Measurements from ENCODE around the gene APOL4. TPM values are rescaled to one million over a fixed set of nuclear protein-coding genes. Genes with fewer than 3 reads are reported as not detected.
A peak's percentile ranks its signal among the peaks of the same experiment; 100 is the strongest.

The APOL4 gene
- total RNA-seq, 4 donors from 2014 or later = 3.3 to 7.9 (median 6.4) TPM

- Histone ChIP-seq H3K36me3 (no peaks in the 10 kb centered on the region), H3K27ac (no peak overlapping the region), H3K4me3 (no peak overlapping the region), H3K27me3 (no peaks in the 10 kb centered on the region), H3K9me3 (no peaks in the 10 kb centered on the region), H3K4me1 (peaks cover 44% of the 10 kb centered on the region)
- TF ChIP-seq POLR2A (IDR thresholded peaks at IDR 0.05) = no peak
- no peak for TF ChIP-seq EP300 (IDR thresholded peaks at IDR 0.05)
- TF ChIP-seq POLR2AphosphoS5 (IDR thresholded peaks at IDR 0.05) = no peak
- TF ChIP-seq, protein P1, sequence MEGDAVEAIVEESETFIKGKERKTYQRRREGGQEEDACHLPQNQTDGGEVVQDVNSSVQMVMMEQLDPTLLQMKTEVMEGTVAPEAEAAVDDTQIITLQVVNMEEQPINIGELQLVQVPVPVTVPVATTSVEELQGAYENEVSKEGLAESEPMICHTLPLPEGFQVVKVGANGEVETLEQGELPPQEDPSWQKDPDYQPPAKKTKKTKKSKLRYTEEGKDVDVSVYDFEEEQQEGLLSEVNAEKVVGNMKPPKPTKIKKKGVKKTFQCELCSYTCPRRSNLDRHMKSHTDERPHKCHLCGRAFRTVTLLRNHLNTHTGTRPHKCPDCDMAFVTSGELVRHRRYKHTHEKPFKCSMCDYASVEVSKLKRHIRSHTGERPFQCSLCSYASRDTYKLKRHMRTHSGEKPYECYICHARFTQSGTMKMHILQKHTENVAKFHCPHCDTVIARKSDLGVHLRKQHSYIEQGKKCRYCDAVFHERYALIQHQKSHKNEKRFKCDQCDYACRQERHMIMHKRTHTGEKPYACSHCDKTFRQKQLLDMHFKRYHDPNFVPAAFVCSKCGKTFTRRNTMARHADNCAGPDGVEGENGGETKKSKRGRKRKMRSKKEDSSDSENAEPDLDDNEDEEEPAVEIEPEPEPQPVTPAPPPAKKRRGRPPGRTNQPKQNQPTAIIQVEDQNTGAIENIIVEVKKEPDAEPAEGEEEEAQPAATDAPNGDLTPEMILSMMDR (IDR thresholded peaks at IDR 0.05) = no peak
- 70% methylated on average over 5 of the region's 5 CpGs for WGBS
- DNase-seq (ENCODE audit: low spot score in 2 of 2) = no peak
These were observed 2.5 kb downstream of the APOL4 start for GRCh38 chr22:36199001-36199551.

DNA sequence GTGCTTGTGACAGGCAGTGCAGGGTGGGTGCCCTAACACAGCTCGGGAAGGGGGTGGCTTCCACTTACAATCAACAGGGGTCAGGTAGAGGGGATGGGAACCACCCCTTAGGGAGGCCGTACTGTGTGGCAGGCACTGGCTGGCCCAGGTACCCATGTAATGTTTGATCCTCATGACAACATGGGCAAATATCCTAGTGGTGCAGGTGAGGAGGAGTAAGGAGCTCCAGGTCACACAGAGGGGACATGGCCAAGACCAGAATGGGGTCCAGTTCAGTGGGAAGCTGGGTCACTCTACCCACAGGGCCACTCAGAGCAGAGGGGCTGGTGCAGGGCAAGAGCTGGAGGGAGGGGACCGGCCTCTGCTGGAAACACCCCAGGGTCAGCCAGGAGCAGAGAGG, 3.1 kb downstream of the APOL4 start:
- no peak for TF ChIP-seq POLR2AphosphoS5 (IDR thresholded peaks at IDR 0.05)
- no peaks in the 10 kb centered on the region for H3K36me3 ChIP-seq
- peaks cover 39% of the 10 kb centered on the region for H3K4me1 ChIP-seq
- H3K27ac ChIP-seq = no peak overlapping the region
- H3K27me3 ChIP-seq = no peaks in the 10 kb centered on the region
- no peak for DNase-seq (ENCODE audit: low spot score in 2 of 2)
- H3K4me3 ChIP-seq = no peak overlapping the region
- no peaks in the 10 kb centered on the region for H3K9me3 ChIP-seq
- WGBS = 78% methylated on average over 3 of the region's 3 CpGs

DNA sequence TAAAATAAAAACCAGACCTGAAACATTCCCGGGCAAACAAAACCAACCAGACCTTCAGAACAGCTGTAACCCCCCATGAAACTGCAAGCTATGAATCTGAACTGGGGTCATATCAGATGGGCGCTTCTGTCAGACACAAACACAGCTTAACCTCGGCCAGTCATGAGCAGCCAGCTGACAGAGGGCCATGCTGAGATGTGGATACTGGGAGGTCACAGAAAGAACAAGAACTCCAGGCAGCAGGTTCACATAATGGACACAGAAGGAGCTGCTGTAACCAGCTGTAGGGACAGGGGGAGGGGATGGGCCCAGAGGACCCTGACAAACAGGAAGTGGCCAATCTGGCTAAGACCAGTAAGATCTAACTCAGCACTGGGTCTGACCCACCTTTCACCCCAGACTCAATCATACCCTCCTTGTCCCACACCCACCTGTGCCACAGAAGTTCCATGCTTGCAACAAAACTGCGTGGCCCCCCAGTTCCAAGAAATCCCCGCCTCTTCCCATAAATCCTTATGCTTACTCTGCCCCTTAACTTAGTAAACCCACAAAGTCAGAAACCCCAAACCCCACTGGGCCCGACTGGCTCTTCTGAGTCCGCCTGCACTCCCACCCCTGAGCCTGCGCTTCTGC, 4.0 kb downstream of the APOL4 start:
- TF ChIP-seq EP300 (IDR thresholded peaks at IDR 0.05) = no peak
- no peak for TF ChIP-seq POLR2AphosphoS5 (IDR thresholded peaks at IDR 0.05)
- TF ChIP-seq POLR2A (IDR thresholded peaks at IDR 0.05) = no peak
- H3K4me3 ChIP-seq = no peak overlapping the region
- H3K27me3 ChIP-seq = no peaks in the 10 kb centered on the region
- no peaks in the 10 kb centered on the region for H3K36me3 ChIP-seq
- peaks cover 32% of the 10 kb centered on the region for H3K4me1 ChIP-seq
- no peaks in the 10 kb centered on the region for H3K9me3 ChIP-seq
- WGBS = 67% methylated on average over 8 of the region's 8 CpGs
- H3K27ac ChIP-seq = peak overlapping the region; percentile 5
- DNase-seq (ENCODE audit: low spot score in 2 of 2) = no peak

- Histone ChIP-seq H3K4me3 (no peak overlapping the region), H3K4me1 (peaks cover 27% of the 10 kb centered on the region), H3K27ac (no peak overlapping the region), H3K36me3 (no peaks in the 10 kb centered on the region), H3K9me3 (no peaks in the 10 kb centered on the region), H3K27me3 (no peaks in the 10 kb centered on the region)
- WGBS = 33% methylated on average over 4 of the region's 5 CpGs
- TF ChIP-seq POLR2AphosphoS5 (IDR thresholded peaks at IDR 0.05) (no peak), POLR2A (IDR thresholded peaks at IDR 0.05) (no peak), EP300 (IDR thresholded peaks at IDR 0.05) (no peak)
- TF ChIP-seq, protein P1 (IDR thresholded peaks at IDR 0.05) = no peak
- no peak for DNase-seq (ENCODE audit: low spot score in 2 of 2)
These were observed 4.6 kb downstream of the APOL4 start for GRCh38 chr22:36197065-36197440.

- no peak overlapping the region for H3K27ac ChIP-seq
- 49% methylated on average over 6 of the region's 6 CpGs for WGBS
- H3K9me3 ChIP-seq = no peaks in the 10 kb centered on the region
These were observed 5.2 kb downstream of the APOL4 start for GRCh38 chr22:36196254-36197064.

More at GRCh38 chr22:36196254-36197064, 5.2 kb downstream of the APOL4 start:
- H3K36me3 ChIP-seq = no peaks in the 10 kb centered on the region
- H3K4me1 ChIP-seq = peaks cover 25% of the 10 kb centered on the region
- no peaks in the 10 kb centered on the region for H3K27me3 ChIP-seq
- H3K4me3 ChIP-seq = no peak overlapping the region
- no peak for TF ChIP-seq EP300 (IDR thresholded peaks at IDR 0.05)
- TF ChIP-seq POLR2A (IDR thresholded peaks at IDR 0.05) = no peak
- TF ChIP-seq, protein P1 (IDR thresholded peaks at IDR 0.05) = no peak
- no peak for TF ChIP-seq POLR2AphosphoS5 (IDR thresholded peaks at IDR 0.05)
- no peak for DNase-seq (ENCODE audit: low spot score in 2 of 2)
